Chondrocyte (in vitro differentiated cells): Measurements from ENCODE around the gene RNF11. TPM values are rescaled to one million over a fixed set of nuclear protein-coding genes. Genes with fewer than 3 reads are reported as not detected.

Experiments used
- DNase-seq: peaks from one replicate; pipeline ENCODE4 v3.0.0; 2021; ENCODE audit warnings: mixed read lengths, low spot score
- H3K27ac Mint-ChIP-seq: one replicate; pipeline ENCODE4 v1.8.0; 2021; ENCODE audit warnings: mild to moderate bottlenecking, moderate library complexity, mixed read lengths; ENCODE audit not compliant: unreplicated experiment
- H3K27me3 Mint-ChIP-seq: 2 replicates; pipeline ENCODE4 v1.8.0; 2021; ENCODE audit warnings: low read depth, mixed read lengths
- H3K36me3 Mint-ChIP-seq: 2 replicates; pipeline ENCODE4 v1.8.0; 2021; ENCODE audit warnings: low read depth, mixed read lengths
- H3K4me1 Mint-ChIP-seq: 2 replicates; pipeline ENCODE4 v1.8.0; 2021; ENCODE audit warnings: low read depth, mild to moderate bottlenecking, mixed read lengths
- H3K4me3 Mint-ChIP-seq: one replicate; pipeline ENCODE4 v1.8.0; 2021; ENCODE audit warnings: mild to moderate bottlenecking, moderate library complexity, mixed read lengths; ENCODE audit not compliant: unreplicated experiment
- H3K9me3 Mint-ChIP-seq: 2 replicates; pipeline ENCODE4 v1.8.0; 2021; ENCODE audit warnings: low read depth, mixed read lengths
- long read RNA-seq: library from polyadenylated mRNA; stranded (forward); transcript quantifications from one replicate; pipeline ENCODE4 v2.0.0, GENCODE V29; 2021
- total RNA-seq: library from RNA; stranded (reverse); gene quantifications from 3 replicates; pipeline ENCODE4 v1.2.1, GENCODE V29; 2021
- TF ChIP-seq, protein P1 (sequence below): fragments of 200-600 bp; sonication (generic); IDR thresholded peaks from 2 replicates; pipeline ENCODE4 v1.5.0; 2021; ENCODE audit warnings: antibody characterized with exemption, mild to moderate bottlenecking, moderate library complexity

The RNF11 gene, protein sequence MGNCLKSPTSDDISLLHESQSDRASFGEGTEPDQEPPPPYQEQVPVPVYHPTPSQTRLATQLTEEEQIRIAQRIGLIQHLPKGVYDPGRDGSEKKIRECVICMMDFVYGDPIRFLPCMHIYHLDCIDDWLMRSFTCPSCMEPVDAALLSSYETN
- total RNA-seq: 131 to 142 TPM (median 132 TPM) in 3 replicates
- long read RNA-seq, transcript RNF11-201 (3 exons, 3,084 nt): major isoform, 257 of 273 reads
- long read RNA-seq, partial matches to known transcripts: 6 of 273 reads
- long read RNA-seq, other reads (novel, unspliced or antisense): 9 of 273 reads

DNA sequence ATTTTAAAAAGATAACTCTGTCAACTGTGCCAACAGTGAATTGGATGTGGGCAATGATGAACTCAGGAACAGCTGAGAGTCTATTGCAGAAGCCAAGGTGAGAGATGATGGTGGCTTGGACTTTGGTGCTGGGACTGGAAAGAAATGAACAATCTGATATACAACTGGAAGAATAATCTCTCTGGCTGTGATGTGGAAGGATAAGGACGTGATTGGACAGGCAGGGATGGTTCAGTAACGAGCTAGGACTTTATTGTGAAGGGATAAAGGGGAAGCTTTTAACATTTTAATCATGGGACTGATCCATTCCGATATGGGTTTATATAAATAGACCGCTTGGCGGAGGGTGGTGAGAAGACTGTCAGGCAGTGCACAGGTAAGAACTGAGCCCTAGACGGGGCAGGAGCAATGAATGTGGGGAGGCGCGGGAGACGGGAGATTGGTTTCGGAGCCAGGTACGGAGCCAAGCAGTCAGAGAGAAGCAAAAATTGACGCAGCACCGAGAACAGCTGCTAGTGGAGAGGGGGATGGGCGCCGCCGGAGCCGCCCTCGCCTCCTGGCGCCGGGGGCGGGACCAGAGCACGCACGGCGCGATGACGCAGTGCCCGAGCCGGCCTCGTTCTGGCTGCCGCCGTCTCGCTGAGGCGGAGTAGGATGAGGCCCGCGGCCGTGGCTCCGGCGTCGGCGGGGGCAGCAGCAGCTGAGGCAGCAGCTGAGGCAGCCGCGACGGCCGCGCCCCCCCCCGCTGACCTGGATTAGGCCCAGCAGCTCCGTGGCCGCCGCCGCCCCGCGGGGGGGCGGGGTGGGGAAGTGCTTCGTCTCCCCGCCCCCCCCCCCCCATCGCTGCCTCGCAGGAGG lies at the start of gene RNF11:
TSS of gene RNF11 (plus strand) at position 601 of the 858 bp plus-strand sequence. CDS start 484 bp downstream, outside the sequence.
- DNase-seq: peak; percentile 97
- Mint-ChIP-seq H3K4me3 (peak within 1 kb of the TSS; percentile 83), H3K9me3 (no peaks in the 10 kb centered on the region), H3K27ac (peak within 1 kb of the TSS; percentile 97), H3K4me1 (peaks cover 32% of the 10 kb centered on the region), H3K36me3 (no peaks in the 10 kb centered on the region), H3K27me3 (no peaks in the 10 kb centered on the region)
- TF ChIP-seq, protein P1, sequence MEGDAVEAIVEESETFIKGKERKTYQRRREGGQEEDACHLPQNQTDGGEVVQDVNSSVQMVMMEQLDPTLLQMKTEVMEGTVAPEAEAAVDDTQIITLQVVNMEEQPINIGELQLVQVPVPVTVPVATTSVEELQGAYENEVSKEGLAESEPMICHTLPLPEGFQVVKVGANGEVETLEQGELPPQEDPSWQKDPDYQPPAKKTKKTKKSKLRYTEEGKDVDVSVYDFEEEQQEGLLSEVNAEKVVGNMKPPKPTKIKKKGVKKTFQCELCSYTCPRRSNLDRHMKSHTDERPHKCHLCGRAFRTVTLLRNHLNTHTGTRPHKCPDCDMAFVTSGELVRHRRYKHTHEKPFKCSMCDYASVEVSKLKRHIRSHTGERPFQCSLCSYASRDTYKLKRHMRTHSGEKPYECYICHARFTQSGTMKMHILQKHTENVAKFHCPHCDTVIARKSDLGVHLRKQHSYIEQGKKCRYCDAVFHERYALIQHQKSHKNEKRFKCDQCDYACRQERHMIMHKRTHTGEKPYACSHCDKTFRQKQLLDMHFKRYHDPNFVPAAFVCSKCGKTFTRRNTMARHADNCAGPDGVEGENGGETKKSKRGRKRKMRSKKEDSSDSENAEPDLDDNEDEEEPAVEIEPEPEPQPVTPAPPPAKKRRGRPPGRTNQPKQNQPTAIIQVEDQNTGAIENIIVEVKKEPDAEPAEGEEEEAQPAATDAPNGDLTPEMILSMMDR: no peak

DNA sequence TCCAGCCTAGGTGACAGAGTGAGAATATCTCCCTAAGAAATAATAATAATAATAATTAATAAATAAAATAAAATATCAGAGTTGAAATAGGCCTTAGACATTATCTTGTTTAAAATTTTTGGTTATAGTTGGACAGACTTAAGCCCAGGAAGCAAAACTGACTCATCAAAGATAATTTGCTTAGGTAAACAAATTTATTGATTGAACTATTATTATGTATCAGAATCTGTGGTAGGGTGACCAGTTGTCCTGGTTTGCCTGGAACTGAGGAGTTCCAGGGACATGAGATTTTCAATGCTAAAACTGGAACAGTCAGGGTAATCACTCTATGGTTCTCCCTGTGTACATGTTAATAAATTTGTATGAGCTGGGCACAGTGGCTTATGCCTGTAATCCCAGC lies 47.8 kb upstream of the RNF11 start:
- Mint-ChIP-seq H3K36me3 (no peaks in the 10 kb centered on the region), H3K4me3 (no peak overlapping the region), H3K27me3 (peaks cover 6% of the 10 kb centered on the region), H3K27ac (no peak overlapping the region), H3K9me3 (no peaks in the 10 kb centered on the region), H3K4me1 (no peaks in the 10 kb centered on the region)
- TF ChIP-seq, protein P1: no peak
- DNase-seq: no peak

DNA sequence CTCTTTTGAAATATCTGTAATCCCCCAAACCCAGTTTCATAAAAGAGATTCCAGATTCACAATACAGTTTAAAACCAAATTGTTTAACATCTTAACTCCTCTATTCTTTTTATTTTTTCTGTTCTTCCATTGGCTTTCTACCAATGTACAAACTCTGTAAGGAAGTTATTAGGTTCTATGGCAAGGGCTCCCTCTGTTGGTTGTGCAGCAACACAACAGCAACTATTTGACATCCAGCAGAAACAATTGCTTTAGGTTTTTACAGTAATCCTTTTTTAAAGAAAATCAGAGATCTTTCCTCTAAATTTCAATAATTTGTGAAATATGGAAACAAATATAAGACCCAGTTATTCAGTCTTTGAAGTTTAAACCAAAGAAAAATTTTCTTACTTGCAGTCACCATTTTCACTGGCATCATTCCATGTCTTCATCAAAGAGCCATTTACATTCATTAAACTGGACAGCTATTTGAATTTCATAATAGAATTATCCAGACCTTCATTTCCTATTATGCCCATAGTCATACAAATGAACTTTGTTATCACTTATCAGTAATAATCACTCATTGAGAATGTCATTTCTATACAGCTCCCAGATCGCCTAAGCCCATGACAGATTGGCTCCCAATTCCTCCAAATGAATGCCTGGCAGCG lies 46.5 kb upstream of the RNF11 start:
- DNase-seq: no peak
- Mint-ChIP-seq H3K27me3 (no peaks in the 10 kb centered on the region), H3K27ac (no peak overlapping the region), H3K4me3 (no peak overlapping the region), H3K4me1 (no peaks in the 10 kb centered on the region), H3K9me3 (no peaks in the 10 kb centered on the region), H3K36me3 (no peaks in the 10 kb centered on the region)
- TF ChIP-seq, protein P1: peak; percentile 98

DNA sequence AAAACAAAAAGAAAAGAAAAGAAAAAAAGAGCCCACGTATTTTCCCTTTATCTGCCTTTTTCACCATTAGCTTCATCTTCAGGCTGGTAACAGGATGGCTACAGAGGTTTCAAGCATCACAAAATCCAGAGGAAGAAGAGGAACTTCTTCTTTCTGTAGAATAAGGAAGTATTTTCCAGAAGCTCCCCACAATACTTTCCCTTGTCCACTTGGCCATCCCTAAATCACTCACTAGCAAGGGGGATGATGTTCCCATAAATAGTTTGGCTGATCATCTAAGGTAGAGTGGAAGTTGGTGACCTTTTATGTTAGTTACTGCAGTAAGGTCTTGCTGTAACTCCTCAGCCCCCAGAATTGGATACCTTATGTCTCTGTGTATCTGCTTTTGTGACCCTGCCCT lies 45.1 kb upstream of the RNF11 start:
- TF ChIP-seq, protein P1: no peak

DNA sequence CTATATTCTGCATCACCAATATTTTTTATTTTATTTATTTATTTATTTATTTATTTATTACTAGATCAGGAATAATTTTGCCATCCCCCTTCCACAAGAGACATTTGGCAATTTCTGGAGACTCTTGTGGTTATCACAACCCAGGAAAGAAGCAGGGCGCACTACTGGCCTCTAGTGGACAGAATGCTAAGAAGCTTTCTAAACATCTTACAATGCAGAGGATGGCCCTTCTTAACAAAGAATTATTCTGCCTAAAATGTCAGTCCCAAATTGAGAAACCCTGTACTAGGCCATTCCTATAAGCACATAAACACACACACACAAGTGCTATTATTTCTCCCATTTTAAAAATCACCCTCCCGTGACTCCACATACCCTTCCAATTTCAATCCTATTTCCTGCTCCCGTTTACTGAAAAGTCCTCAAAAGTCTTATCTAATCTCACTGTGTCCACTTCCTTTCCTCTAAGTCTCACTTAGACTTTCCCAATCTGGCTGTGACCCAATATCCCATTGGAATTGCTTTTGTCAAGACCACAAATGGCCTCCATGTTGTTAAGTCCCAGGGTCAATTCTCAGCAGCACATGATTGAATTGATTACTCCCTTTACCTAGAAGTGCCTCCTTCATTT lies 43.7 kb upstream of the RNF11 start:
- no peaks in the 10 kb centered on the region for H3K27me3 Mint-ChIP-seq
- no peak overlapping the region for H3K27ac Mint-ChIP-seq
- TF ChIP-seq, protein P1: peak; percentile 91
- H3K4me1 Mint-ChIP-seq: no peaks in the 10 kb centered on the region
- no peaks in the 10 kb centered on the region for H3K36me3 Mint-ChIP-seq
- no peak overlapping the region for H3K4me3 Mint-ChIP-seq
- no peak for DNase-seq
- H3K9me3 Mint-ChIP-seq: no peaks in the 10 kb centered on the region

More for the DNA sequence above, 45.1 kb upstream of the RNF11 start:
- Mint-ChIP-seq H3K4me1 (no peaks in the 10 kb centered on the region), H3K9me3 (no peaks in the 10 kb centered on the region), H3K4me3 (no peak overlapping the region), H3K27ac (no peak overlapping the region), H3K27me3 (no peaks in the 10 kb centered on the region), H3K36me3 (no peaks in the 10 kb centered on the region)
- no peak for DNase-seq
